MCF 10A (cell line): ENCODE measurements around the gene RPS6KC1. TPM values are rescaled to one million over a fixed set of nuclear protein-coding genes. Genes with fewer than 3 reads are reported as not detected.

Experiments
- BruUV-seq: library from RNA; stranded (reverse); fragments of 400-500 nt; replicated peaks from 2 replicates; lab custom pipeline; 2021; lab: Mats Ljungman, UMichigan
- CTCF ChIA-PET: fragments of 300-600 bp; sonication (Branson Sonifier 250); formaldehyde crosslinking; extraction: SDS; loops from one replicate; lab custom pipeline; 2021; ENCODE audit warnings: antibody characterized with exemption, inconsistent platforms; lab: Yijun Ruan, JAX
- POLR2A ChIA-PET: fragments of 300-600, 350-650 bp; sonication (Branson Sonifier 250); formaldehyde crosslinking; extraction: SDS; loops from one replicate; lab custom pipeline; 2020; ENCODE audit warnings: antibody characterized with exemption, inconsistent platforms; lab: Yijun Ruan, JAX
- DNase-seq: peaks from one replicate; pipeline ENCODE4 v3.0.0-alpha.2; 2018; ENCODE audit not compliant: unreplicated experiment
- H3K27ac Mint-ChIP-seq: one replicate; pipeline ENCODE4 v1.8.0; 2022; ENCODE audit warnings: mild to moderate bottlenecking, low read depth, mixed read lengths; ENCODE audit not compliant: unreplicated experiment
- H3K27me3 Mint-ChIP-seq: one replicate; pipeline ENCODE4 v1.8.0; 2022; ENCODE audit warnings: mixed read lengths; ENCODE audit not compliant: insufficient read depth, unreplicated experiment
- H3K36me3 Mint-ChIP-seq: one replicate; pipeline ENCODE4 v1.8.0; 2022; ENCODE audit warnings: mild to moderate bottlenecking, moderate library complexity, mixed read lengths; ENCODE audit not compliant: insufficient read depth, unreplicated experiment
- H3K4me1 Mint-ChIP-seq: one replicate; pipeline ENCODE4 v1.8.0; 2022; ENCODE audit warnings: mixed read lengths; ENCODE audit not compliant: insufficient read depth, unreplicated experiment
- H3K4me3 Mint-ChIP-seq: one replicate; pipeline ENCODE4 v1.8.0; 2022; ENCODE audit warnings: mild to moderate bottlenecking, moderate library complexity, mixed read lengths; ENCODE audit not compliant: unreplicated experiment
- H3K9me3 Mint-ChIP-seq: one replicate; pipeline ENCODE4 v1.8.0; 2022; ENCODE audit warnings: mixed read lengths; ENCODE audit not compliant: unreplicated experiment
- CTCF ChIP-seq: fragments of 200-600 bp; IDR thresholded peaks from one replicate; pipeline ENCODE4 v1.8.0; 2022; ENCODE audit warnings: antibody characterized with exemption, mild to moderate bottlenecking; ENCODE audit not compliant: unreplicated experiment
- intact Hi-C: fragments of 100-400 bp; cut with micrococcal nuclease; formaldehyde crosslinking; loops from 2 replicates; pipeline ENCODE4 v1.14.1; 2022
- total RNA-seq: library from RNA; stranded (reverse); gene quantifications from 2 replicates; pipeline ENCODE4 v1.2.3, GENCODE V29; 2022

Gene RPS6KC1
- total RNA-seq, 1 experiment from 2014 or later, result 24.5 TPM

- TF ChIP-seq CTCF, result no peak
- POLR2A ChIA-PET, result interaction anchor here (0.9 to 2.3 kb wide), 3 partner anchors 10 to 40 kb away, joined by 3 to 7 read pairs (median 4); no protein-coding TSS in a partner anchor
- Mint-ChIP-seq H3K27ac (no peak overlapping the region), H3K4me3 (no peak overlapping the region), H3K27me3 (no peaks in the 10 kb centered on the region), H3K9me3 (no peaks in the 10 kb centered on the region), H3K36me3 (peaks cover 8% of the 10 kb centered on the region), H3K4me1 (no peaks in the 10 kb centered on the region)
- CTCF ChIA-PET, result interaction anchor here (1.0 to 1.9 kb wide), 2 partner anchors 10 to 17 kb away, joined by 5 to 6 read pairs; no protein-coding TSS in a partner anchor
- BruUV-seq, result no TSS peak
- no peak for DNase-seq
- intact Hi-C loops, result no loop called here
These were observed 15.3 kb downstream of the RPS6KC1 start for GRCh38 chr1:213066363-213066762.

GRCh38 chr1:213067352-213067751 lies 16.3 kb downstream of the RPS6KC1 start:
- no peak overlapping the region for H3K4me3 Mint-ChIP-seq
- H3K27me3 Mint-ChIP-seq, result no peaks in the 10 kb centered on the region
- intact Hi-C loops, result no loop called here
- no TSS peak for BruUV-seq
- ChIA-PET POLR2A (interaction anchor here (0.9 to 2.3 kb wide), 5 partner anchors 11 to 39 kb away, joined by 3 to 12 read pairs (median 4); partner anchors contain the start of gene RPS6KC1), CTCF (interaction anchor here (1.2 to 1.9 kb wide), 2 partner anchors 11 to 73 kb away, joined by 5 to 6 read pairs; no protein-coding TSS in a partner anchor)
- no peak for DNase-seq
- H3K36me3 Mint-ChIP-seq, result peaks cover 7% of the 10 kb centered on the region
- H3K4me1 Mint-ChIP-seq, result peaks cover 5% of the 10 kb centered on the region
- no peak overlapping the region for H3K27ac Mint-ChIP-seq
- no peak for TF ChIP-seq CTCF
- no peaks in the 10 kb centered on the region for H3K9me3 Mint-ChIP-seq

- peak; percentile 72 for DNase-seq
- H3K36me3 Mint-ChIP-seq, result peaks cover 11% of the 10 kb centered on the region
These were observed 19.4 kb downstream of the RPS6KC1 start for GRCh38 chr1:213070406-213070805.

More at GRCh38 chr1:213070406-213070805, 19.4 kb downstream of the RPS6KC1 start:
- TF ChIP-seq CTCF, result peak; percentile 38
- BruUV-seq, result no TSS peak
- Mint-ChIP-seq H3K9me3 (no peaks in the 10 kb centered on the region), H3K4me3 (no peak overlapping the region), H3K27ac (no peak overlapping the region), H3K4me1 (peaks cover 5% of the 10 kb centered on the region), H3K27me3 (no peaks in the 10 kb centered on the region)
- intact Hi-C loops, result loop anchor here (1.0 to 10.0 kb wide), 2 partner anchors 55 to 256 kb away; partner anchors contain the start of gene ANGEL2
- CTCF ChIA-PET, result interaction anchor here (0.7 to 3.5 kb wide), 19 partner anchors 9 to 1256 kb away, joined by 3 to 16 read pairs (median 5); partner anchors contain the start of genes ANGEL2 and RPS6KC1
- POLR2A ChIA-PET, result interaction anchor here (0.7 to 1.7 kb wide), 14 partner anchors 10 to 1143 kb away, joined by 3 to 14 read pairs (median 4); partner anchors contain the start of genes ANGEL2, FLVCR1, NSL1 and RPS6KC1
